GM21723 (cell line): ENCODE data around the gene BRSK2.

Experiments
- ATAC-seq: cut with Tn5 transposase; IDR thresholded peaks from one replicate; pipeline ENCODE4 v1.9.1; 2021; ENCODE audit warnings: mild to moderate bottlenecking, moderate library complexity; ENCODE audit not compliant: unreplicated experiment

Gene BRSK2

GRCh38 chr11:1493650-1494244 lies 104.0 kb downstream of the BRSK2 start:
- no peak for ATAC-seq

GRCh38 chr11:1494650-1495049 lies 104.9 kb downstream of the BRSK2 start:
- ATAC-seq: no peak

- ATAC-seq: no peak
Observed at GRCh38 chr11:1496091-1496760, 106.5 kb downstream of the BRSK2 start.

GRCh38 chr11:1496761-1497095 lies 107.0 kb downstream of the BRSK2 start:
- ATAC-seq: no peak

- no peak for ATAC-seq
Observed at GRCh38 chr11:1497600-1497999, 107.9 kb downstream of the BRSK2 start.

GRCh38 chr11:1498262-1498661 lies 108.5 kb downstream of the BRSK2 start:
- no peak for ATAC-seq

- ATAC-seq: no peak
Observed at GRCh38 chr11:1499261-1499890, 109.6 kb downstream of the BRSK2 start.

GRCh38 chr11:1499899-1500298 lies 110.2 kb downstream of the BRSK2 start:
- ATAC-seq: no peak

GRCh38 chr11:1500466-1501420 lies 111.0 kb downstream of the BRSK2 start:
- ATAC-seq: no peak

GRCh38 chr11:1501421-1502167 lies 111.9 kb downstream of the BRSK2 start:
- no peak for ATAC-seq

GRCh38 chr11:1502168-1502953 lies 112.6 kb downstream of the BRSK2 start:
- no peak for ATAC-seq

- no peak for ATAC-seq
Observed at GRCh38 chr11:1502954-1503707, 113.4 kb downstream of the BRSK2 start.

- no peak for ATAC-seq
Observed at GRCh38 chr11:1503708-1504104, 114.0 kb downstream of the BRSK2 start.

- ATAC-seq: no peak
Observed at GRCh38 chr11:1504138-1504537, 114.4 kb downstream of the BRSK2 start.

- ATAC-seq: no peak
Observed at GRCh38 chr11:1504581-1505290, 115.0 kb downstream of the BRSK2 start.

GRCh38 chr11:1505480-1505879 lies 115.7 kb downstream of the BRSK2 start:
- ATAC-seq: no peak

GRCh38 chr11:1506981-1507380 lies 117.2 kb downstream of the BRSK2 start:
- no peak for ATAC-seq

GRCh38 chr11:1507381-1508140 lies 117.8 kb downstream of the BRSK2 start:
- ATAC-seq: no peak
